Mammary epithelial cell (primary cell): ENCODE measurements around the gene TLCD3B.

Experiments used
- CTCF ChIP-seq, 2 donors: IDR thresholded peaks in 1 of 2; conservative IDR thresholded peaks in 1 of 2; 2 replicates each; pipeline ENCODE4 v1.5.1; 2011 to 2012; ENCODE audit warnings: inconsistent platforms in 2 of 2, low read length in 2 of 2, mild to moderate bottlenecking in 2 of 2, control low read depth in 1 of 2, low read depth in 1 of 2; ENCODE audit not compliant: insufficient read depth in 1 of 2; ENCODE audit errors: extremely low read depth in 1 of 2
- EZH2 ChIP-seq: IDR thresholded peaks from 2 replicates; pipeline ENCODE4 v1.6.1; 2012; ENCODE audit warnings: low read length, inconsistent platforms, borderline replicate concordance

GRCh38 chr16:30060346-30060745 lies 29.3 kb upstream of the TLCD3B start:
- TF ChIP-seq CTCF (conservative IDR thresholded peaks at IDR 0.05 in 1 of 2, IDR thresholded peaks at IDR 0.05 in 1 of 2; ENCODE audit: extremely low read depth in 1 of 2, insufficient read depth in 1 of 2, low read depth in 1 of 2, low read length in 2 of 2) = no peak
- TF ChIP-seq EZH2 = no peak
